OCI-LY1 (cell line): ENCODE results near the gene NEK6.

Experiments used
- EZH2 ChIP-seq: fragments of 200-600 bp; sonication (generic), shearing (Covaris generic); IDR thresholded peaks from 2 replicates; pipeline ENCODE4 v1.8.0; 2017; ENCODE audit warnings: borderline replicate concordance, mixed run types, mild to moderate bottlenecking, antibody characterized with exemption, low read length, moderate library complexity, mixed read lengths
- TF ChIP-seq, protein P1 (sequence below): fragments of 200-600 bp; sonication (generic), shearing (Covaris generic); IDR thresholded peaks from 2 replicates; pipeline ENCODE4 v1.5.1; 2017; ENCODE audit warnings: mild to moderate bottlenecking, antibody characterized with exemption, low read length, moderate library complexity, mixed read lengths

DNA sequence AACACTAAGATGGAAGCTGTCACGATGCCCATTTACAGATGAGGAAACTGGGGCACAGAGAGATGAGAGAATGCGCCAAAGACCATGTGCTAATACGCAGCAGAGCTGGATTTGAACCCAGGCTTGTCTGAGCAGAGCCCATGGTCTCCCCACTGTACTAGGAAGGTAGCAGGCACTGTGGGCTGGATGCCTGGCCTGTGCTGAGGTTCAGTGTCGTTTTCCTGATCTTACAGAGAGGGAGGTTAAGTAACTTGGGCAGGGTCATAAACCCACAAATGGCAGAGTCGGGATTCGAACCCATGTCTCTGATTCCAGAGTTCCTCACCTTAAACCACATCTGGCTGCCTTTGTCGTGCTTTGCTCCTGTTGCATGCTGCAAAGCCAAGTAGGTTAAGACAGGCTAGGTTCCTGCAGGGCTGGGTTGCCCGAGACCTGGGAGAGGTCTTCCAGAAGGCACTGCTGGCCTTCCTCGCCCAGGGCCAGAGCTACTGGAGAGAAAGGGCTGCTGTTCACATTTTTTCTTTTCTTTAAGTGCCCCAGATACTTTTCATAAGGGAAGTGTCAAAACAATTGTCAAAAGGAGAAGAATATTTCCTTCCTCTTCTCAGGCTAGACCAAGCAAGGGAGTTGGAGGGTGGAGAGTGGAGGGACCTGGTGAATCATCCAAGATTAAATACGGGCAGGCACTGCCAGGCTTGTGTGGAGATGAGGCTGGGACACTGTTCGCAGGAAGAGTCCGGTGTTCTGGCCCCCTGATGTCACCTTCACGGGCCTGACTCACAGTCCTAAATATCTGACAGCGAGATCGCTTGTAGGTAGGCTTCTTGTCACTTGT is 3.2 kb downstream of the NEK6 start:
- TF ChIP-seq, protein P1, sequence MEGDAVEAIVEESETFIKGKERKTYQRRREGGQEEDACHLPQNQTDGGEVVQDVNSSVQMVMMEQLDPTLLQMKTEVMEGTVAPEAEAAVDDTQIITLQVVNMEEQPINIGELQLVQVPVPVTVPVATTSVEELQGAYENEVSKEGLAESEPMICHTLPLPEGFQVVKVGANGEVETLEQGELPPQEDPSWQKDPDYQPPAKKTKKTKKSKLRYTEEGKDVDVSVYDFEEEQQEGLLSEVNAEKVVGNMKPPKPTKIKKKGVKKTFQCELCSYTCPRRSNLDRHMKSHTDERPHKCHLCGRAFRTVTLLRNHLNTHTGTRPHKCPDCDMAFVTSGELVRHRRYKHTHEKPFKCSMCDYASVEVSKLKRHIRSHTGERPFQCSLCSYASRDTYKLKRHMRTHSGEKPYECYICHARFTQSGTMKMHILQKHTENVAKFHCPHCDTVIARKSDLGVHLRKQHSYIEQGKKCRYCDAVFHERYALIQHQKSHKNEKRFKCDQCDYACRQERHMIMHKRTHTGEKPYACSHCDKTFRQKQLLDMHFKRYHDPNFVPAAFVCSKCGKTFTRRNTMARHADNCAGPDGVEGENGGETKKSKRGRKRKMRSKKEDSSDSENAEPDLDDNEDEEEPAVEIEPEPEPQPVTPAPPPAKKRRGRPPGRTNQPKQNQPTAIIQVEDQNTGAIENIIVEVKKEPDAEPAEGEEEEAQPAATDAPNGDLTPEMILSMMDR, result no peak
- TF ChIP-seq EZH2, result no peak
